ENCODE results near the gene SPAAR.

Gene SPAAR

GRCh38 chr9:35909274-35909673, at the start of gene SPAAR:
Gene SPAAR (plus strand): TSS chr9:35909490. CDS start chr9:35910464, 974 bp downstream.
- Histone ChIP-seq H3K36me3 (no peaks in the 10 kb centered on the region), H3K27ac (peak within 1 kb of the TSS; percentile 41), H3K27me3 (ENCODE audit: insufficient read depth, low read depth, severe bottlenecking) (no peaks in the 10 kb centered on the region), H3K9me3 (ENCODE audit: severe bottlenecking) (no peaks in the 10 kb centered on the region), H3K4me3 (ENCODE audit: low read depth, low read length) (no peak within 1 kb of the TSS)
- no peak for DNase-seq
- no peak for TF ChIP-seq CTCF (IDR thresholded peaks at IDR 0.05; ENCODE audit: low read depth, low read length)

- Histone ChIP-seq H3K9me3 (ENCODE audit: severe bottlenecking) (no peaks in the 10 kb centered on the region), H3K27me3 (ENCODE audit: insufficient read depth, low read depth, severe bottlenecking) (no peaks in the 10 kb centered on the region), H3K4me3 (ENCODE audit: low read depth, low read length) (no peak overlapping the region), H3K27ac (no peak overlapping the region), H3K36me3 (no peaks in the 10 kb centered on the region)
- no peak for DNase-seq
- TF ChIP-seq CTCF (IDR thresholded peaks at IDR 0.05; ENCODE audit: low read depth, low read length) = no peak
Measured at GRCh38 chr9:35859990-35860339, 49.3 kb upstream of the SPAAR start.

GRCh38 chr9:35861161-35861897, 48.0 kb upstream of the SPAAR start:
- TF ChIP-seq CTCF (IDR thresholded peaks at IDR 0.05; ENCODE audit: low read depth, low read length) = no peak
- H3K27ac ChIP-seq = no peak overlapping the region
- no peak overlapping the region for H3K4me3 ChIP-seq (ENCODE audit: low read depth, low read length)
- DNase-seq = no peak
- no peaks in the 10 kb centered on the region for H3K9me3 ChIP-seq (ENCODE audit: severe bottlenecking)
- no peaks in the 10 kb centered on the region for H3K36me3 ChIP-seq
- H3K27me3 ChIP-seq (ENCODE audit: insufficient read depth, low read depth, severe bottlenecking) = no peaks in the 10 kb centered on the region

- no peaks in the 10 kb centered on the region for H3K27me3 ChIP-seq (ENCODE audit: insufficient read depth, low read depth, severe bottlenecking)
- no peak overlapping the region for H3K4me3 ChIP-seq (ENCODE audit: low read depth, low read length)
- H3K27ac ChIP-seq = no peak overlapping the region
- no peaks in the 10 kb centered on the region for H3K36me3 ChIP-seq
- TF ChIP-seq CTCF (IDR thresholded peaks at IDR 0.05; ENCODE audit: low read depth, low read length) = no peak
- H3K9me3 ChIP-seq (ENCODE audit: severe bottlenecking) = no peaks in the 10 kb centered on the region
- no peak for DNase-seq
Measured at GRCh38 chr9:35862328-35862727, 47.0 kb upstream of the SPAAR start.

GRCh38 chr9:35863583-35863982, 45.7 kb upstream of the SPAAR start:
- TF ChIP-seq CTCF (IDR thresholded peaks at IDR 0.05; ENCODE audit: low read depth, low read length) = no peak
- H3K9me3 ChIP-seq (ENCODE audit: severe bottlenecking) = no peaks in the 10 kb centered on the region
- DNase-seq = no peak

More at GRCh38 chr9:35863583-35863982, 45.7 kb upstream of the SPAAR start:
- no peak overlapping the region for H3K4me3 ChIP-seq (ENCODE audit: low read depth, low read length)
- H3K27me3 ChIP-seq (ENCODE audit: insufficient read depth, low read depth, severe bottlenecking) = no peaks in the 10 kb centered on the region
- H3K36me3 ChIP-seq = no peaks in the 10 kb centered on the region
- no peak overlapping the region for H3K27ac ChIP-seq
